GM21447 (cell line): ENCODE measurements around the gene LASP1NB.

Experiments used
- ATAC-seq: cut with Tn5 transposase; IDR thresholded peaks from one replicate; pipeline ENCODE4 v1.9.1; 2021; ENCODE audit not compliant: unreplicated experiment

LASP1NB gene

DNA sequence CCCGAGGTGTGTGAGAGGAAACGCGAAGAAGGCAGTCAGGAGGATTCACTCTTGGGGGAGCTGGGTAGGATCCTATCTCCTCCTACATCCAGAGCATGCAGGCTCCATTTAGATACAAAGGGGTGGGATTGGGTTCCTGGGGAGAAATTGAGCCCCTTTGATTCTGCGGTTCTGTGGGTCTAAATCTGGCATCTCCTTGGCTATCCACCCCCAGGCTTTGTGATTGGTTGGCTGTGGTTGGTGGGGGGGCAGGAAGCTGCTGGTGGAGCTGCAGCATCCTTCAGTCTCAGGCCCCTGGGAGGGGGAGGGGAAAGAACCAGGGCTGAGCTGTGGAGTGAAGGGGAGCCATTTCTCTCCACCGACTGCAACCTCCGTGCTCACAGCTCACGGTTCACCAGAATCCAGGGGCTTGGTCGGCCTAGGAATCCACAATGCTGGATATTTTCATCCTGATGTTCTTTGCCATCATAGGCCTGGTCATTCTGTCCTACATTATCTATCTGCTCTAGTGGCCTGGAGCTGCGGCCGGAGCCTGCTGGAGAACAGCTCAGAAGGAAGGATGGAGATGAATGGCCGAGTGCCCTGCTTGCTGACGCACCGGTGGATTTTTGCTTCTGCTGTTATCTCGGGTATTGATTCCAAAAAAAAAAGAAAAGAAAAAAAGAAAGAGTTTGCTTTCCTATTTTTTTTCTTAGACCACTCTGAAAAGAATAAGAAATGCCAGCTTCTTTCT is at the start of gene LASP1NB:
Gene LASP1NB, plus strand, starts transcription at position 352 of the 733 bp plus-strand sequence.
- ATAC-seq = no peak

DNA sequence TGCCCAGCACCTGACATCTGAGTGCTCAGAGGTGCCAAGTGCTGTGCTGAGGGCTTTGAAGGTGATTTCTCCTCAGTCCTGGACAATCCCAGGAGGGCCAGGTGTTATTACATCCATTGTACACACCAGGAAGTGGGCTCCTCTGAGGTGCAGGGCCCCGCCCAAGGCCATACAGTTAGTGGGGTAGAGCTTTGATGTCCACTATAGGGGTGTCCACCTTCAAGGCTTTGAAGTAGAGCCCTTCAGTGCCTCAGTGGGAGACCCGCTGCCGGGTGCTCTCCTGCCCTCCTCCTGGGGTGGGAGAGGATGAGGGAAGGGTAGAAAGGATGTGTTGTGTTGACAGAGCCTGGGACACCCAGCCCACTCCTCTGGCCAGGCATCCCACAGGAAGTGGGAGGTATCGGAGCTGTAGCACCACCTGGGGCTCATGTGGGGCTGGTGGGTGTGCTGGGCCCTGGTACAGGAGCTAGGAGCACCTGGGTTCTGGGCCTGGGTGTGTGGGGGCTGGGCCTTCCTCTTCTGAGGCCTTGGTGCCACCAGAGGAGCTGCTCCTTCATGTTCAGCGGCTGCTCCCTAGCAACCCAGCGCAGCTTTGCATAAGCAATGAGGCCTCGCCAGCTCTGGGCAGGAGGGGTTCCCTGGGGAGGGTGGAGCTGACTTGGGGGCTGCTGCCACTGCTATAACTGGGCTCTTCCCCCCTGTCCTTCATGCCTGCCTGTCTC is 48.1 kb upstream of the LASP1NB start:
- ATAC-seq = no peak

DNA sequence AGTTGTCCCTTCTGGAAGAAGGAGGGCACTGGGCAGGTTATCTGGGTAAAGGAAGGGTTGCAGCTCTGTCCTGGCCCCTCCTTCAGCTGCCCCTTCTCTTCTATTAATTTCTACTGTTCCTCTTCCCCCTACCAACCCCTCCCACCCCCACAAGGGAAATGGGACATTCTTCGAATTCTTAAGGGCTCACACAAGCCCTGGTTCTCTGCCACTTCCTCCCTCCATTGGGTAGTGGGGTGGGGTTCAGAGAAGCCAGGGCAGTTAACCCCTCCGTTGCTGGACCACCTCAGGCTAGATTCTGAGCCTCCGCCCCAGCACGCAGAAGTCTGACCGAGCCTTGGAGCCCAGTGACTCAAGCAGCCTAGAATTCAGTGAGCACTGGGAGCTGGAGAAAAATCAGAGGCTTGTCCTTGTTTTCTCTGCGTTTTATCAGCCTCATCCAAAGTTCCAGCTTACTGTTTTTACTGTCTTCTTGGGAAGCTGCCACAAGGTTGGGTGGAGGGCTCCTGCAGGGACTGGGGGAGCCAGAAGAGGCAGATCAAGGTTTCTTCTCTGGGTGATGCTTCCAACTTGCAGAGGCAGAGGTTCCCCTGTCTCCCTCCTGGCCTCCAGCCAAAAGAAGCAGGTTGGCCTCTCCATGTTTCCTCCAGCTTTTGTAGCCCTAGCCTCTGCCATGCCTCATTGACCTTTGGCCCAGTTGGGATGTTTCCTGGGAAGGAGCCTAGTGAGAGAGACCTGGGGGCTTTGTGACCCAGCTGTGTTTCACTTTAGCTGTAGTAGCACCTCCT is 45.3 kb upstream of the LASP1NB start:
- no peak for ATAC-seq

DNA sequence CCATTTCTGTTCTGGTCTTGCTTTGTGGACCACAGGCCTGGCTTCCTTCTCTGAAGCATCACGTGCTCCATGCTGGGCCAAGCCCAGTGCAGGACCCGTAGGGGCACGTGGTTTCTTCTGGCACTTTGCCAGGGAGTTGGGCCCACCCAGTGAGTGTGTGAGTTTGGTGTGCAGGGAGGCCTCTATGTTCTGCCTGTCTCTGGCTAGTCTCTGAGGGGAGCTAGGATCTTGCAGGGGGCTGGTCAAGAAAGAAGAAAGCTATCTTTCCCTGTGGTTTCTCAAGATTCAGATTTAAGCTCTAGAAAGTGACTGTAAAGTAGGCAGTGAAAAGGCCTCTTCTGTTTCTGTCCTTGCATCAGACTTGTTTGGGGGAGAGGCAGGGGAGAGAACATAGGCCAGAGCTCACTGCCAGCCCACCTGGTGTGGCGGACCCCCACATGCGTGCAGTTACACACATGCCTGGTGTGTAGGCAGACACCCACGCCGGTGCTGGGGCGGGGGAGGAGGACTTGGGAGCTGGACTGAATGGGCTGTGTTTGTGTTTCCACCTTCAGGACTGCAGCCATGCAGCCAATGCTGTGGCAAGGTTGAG is 43.7 kb upstream of the LASP1NB start:
- ATAC-seq = no peak

DNA sequence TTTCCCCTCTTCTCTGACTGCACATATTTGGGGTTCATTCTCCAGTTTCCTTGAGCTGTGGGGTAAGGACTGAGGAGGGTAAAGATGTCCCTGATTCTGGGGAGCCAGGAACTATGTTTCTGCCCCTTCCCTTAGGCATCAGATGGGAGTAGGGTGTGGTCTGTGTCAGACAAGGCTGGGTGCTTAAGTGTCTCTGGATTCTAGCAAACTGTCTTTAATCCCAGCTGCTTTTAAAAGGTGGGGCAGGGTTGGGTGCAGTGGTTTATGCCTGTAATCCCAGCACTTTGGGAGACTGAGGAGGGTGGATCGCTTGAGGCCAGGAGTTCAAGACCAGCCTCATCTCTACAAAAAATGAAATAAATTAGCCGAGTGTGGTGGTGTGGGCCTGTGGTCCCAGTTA is 42.5 kb upstream of the LASP1NB start:
- no peak for ATAC-seq

DNA sequence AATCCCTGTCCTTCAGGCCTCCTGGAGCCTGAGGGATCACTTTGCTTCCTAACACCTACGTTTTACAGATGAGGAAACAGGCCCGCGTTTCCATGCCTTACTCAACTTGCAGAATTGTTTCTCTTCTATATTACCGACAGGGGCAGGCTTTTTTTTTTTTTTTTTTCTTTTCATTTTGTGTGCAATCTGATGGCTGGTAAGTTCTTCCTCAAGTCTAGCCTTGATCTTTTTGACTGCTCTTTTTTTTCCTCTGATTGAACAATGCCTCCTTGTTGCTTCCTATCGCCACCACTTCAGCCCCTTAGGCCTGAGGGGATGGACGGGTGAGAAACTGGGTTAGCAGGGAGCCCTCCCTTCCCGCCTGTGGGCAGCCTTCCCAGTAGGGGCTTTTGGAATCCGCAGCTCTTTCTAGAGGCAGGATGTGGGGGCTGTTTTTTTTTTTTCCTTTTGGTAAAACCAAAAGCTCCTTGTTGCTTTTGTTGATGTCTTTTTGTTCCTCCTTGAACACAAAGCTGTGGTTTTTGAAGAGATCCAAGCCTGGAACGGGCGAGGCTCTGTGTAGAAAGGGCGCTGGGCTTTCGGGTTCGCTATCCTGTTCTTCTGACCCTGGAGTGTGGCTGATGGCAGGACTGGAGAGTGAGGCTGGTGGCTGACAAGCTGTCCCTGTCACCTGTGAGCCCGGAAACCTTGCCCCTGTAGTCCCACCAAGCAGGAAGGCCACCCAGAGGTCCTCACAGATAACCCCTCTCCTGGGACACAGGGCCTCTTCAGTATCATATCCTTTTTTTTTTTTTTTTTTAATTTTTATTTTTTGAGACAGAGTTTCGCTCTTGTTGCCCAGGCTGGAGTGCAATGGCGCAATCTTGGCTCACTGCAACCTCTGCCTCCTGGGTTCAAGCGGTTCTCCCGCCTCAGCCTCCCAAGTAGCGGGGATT is 41.6 kb upstream of the LASP1NB start:
- ATAC-seq = no peak

DNA sequence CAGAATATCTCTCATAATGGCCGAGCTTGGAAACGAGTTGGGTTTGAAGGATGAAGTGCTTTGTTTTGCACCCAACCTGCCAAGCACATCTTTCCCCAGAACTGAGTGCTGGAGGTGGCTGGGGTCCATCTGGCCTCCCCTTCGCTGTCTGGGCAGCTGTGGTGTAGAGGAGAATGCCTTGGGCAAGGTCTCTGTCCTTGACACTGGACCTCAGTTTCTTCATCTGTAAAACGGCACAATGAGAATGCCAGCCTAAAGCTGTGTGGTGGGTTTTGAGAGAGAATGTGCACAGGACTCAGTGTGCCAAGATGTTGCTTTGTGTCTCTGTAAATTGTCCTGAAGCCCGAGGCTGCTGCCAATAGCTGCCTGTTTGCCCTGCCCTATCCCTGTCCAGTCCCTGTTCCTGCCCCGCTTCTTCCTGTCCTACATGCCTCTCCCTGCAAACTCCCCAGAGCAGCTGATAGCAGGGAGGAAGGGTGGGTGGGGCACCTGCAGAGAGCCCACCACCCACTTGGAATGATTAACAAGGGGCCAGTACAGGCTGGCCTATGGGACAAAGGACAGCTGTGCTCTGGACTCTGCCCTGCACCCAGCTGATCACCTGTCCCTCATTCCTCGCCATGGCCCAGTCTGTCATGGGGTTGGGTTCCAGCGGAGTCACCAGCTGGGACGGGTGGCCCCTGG is 40.2 kb upstream of the LASP1NB start:
- no peak for ATAC-seq

DNA sequence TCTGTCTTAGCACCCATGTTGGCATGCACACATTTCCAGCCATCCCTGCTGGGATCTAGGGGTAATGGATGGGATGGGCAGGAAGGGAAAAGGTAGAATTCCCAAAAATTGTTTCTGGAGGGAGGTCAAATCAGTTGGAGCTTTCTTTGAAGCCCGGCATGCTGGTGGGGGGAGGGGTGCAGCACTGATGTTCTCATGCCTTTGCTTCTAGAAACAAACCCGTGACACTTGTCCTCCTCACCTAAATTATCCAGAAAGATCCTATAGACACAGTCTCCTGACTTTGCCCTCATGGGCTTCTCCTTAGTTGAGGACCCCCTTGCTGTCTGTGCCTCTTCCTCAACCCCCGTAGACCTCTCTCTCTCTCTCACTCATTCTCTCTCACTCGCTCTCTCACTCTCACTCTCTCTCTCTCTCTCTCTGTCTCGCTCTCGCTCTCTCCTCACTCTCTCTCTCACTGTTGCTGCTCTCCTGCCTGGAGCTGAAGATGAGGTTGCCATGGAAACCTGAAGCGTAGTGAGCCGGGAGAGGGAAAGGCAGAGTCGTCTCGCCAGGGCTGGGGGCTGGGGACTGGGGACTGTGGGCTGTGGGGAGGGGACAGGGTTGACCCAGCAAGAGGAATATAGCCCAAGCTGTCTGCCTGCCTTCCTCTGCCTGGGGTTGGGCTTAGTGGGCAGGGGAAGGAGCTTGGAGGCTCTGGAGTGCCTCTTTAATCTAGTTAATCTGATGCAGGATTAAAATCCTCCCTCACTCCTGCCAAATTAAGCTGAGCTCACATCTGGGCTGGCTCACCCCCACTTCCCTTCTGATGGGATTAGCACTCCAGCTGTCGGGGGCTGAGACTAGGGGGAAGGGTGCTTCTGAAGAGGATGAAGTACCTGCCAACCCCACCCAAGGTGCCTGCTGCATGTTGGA is 39.4 kb upstream of the LASP1NB start:
- no peak for ATAC-seq

DNA sequence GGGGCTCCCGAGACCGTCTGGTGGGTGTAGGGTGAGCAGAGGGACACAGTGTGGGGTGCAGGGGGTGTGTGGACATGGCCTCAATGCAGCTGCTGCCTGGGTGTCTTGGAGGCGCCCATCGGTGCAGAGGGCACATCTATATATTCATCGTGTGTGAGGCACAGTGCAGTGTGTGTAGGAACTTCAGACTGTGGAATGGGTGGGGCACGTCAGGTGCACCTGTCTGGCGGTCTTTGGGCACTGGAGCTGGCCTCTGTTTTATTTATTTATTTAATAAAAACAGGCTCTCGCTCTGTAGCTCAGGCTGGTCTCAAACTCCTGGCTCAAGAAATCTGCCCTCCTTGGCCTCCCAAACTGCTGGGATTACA is 38.8 kb upstream of the LASP1NB start:
- no peak for ATAC-seq

DNA sequence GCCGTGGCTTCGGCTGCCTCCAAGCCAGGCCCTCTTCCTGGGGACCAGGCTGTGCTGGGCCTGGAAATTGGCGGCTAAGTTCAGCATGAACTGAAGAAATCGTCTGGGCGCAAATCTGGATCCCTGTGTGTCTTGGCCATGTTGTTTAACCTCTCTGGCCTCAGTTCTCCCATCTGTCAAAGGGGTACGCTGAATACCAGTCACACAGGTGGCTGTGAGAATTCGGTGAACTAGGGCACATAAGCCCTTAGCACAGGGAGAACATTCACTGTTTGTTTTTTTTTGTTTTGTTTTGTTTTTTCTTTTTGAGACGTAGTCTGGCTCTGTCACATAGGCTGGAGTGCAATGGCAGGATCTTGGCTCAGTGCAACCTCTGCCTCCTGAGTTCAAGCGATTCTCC is 36.6 kb upstream of the LASP1NB start:
- ATAC-seq = no peak

DNA sequence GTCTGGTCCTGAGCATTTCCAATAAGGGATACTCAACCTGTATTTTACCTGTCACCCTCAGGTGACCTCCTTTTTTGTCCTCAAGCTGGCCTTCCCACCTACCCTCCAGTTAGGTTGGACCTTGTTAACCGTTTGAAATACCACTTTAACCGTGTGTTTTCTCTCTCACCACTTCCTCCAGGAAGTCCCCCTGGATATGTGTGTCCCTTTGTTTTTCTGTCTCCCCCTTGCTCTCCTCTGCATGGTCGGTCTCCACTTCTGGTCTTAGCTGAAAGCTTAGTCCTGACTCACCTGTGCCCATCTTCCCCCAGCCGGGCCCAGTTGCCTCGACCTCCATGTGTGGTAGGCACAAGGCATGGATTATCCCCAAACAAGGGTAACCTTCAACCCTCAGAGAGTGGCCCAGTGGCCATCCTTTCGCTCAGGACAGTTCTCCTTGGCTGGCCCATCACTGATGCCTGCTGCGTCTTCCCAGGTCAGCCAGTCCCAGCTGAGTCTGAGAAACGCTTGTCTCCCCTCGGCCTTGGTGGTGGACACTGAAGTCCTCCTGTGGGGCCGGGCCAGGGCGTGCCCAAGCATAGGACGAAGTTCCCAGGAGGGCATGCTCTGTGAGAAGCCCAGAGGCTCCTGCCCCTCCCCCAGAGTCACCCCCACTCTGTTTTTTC is 35.5 kb upstream of the LASP1NB start:
- no peak for ATAC-seq

DNA sequence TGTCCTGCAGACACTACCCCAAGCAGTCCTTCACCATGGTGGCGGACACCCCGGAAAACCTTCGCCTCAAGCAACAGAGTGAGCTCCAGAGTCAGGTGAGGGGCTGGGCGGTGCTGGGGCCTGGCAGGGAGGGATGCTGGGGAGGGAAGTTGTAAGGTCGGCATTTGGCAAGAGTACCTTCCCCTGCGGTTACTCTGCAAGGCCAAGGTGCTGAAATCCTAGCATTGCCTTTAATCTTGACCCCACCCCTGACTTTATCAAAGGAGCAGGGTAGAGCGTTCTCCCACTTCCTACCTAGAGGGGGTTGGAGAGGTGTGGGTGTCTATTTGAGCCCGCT is 35.0 kb upstream of the LASP1NB start:
- ATAC-seq = no peak

DNA sequence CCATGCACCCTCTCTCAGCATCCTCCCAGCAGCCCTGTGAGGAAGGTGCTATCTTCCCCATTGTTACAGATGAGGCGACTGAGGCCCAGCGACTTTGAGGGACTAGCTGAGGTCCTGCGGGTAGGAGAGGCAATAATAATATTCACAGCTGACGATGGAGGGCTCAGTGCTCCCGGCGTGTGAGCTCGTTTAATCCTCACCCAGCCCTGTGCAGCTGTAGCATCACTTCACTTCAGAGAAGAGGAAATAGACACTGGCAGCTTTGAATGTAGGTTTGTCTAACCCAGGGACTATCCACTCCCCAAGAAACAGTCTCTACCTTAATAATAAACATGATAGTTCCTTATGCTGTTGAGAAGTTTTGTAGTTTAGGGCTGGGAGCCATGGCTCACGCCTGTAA is 34.0 kb upstream of the LASP1NB start:
- ATAC-seq = no peak

DNA sequence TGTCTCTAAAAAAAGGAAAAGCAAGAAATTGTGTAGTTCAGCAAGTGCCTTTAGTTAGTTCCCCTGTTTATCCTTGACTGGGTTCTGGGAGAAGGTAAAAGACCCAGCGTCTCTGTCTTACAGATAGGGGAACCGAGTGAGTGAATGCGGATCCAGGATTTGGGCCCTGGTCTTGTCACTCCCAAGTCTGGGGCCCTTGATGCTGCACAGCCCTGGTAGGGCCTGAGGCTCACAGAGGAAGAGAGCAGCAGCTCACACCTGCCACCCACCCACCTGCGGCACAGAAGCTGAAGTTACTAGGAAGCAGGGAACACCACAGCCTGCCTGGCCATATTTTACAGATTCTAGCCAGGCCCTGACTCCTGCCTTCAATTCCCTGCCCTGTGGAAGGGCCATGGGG is 33.3 kb upstream of the LASP1NB start:
- no peak for ATAC-seq

DNA sequence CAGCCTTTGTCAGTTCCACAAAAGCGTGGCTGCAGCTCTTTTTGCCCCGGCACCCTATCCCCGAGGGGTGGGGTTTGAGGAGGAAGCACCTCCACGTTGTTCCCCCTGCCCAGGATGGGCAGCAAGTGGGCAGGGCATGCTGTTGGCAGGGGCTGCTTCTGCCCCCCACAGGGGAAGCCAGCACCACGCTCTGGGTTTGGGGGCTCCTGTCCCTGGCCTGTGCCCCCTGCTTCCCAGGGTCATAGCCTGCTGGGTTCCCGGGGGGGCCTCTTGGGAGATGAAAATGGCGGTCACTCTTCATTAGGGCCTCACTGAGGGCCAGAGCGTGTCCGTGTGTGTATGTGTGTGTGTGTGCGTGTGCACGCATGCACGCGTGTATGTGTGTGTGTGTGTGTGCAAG is 32.8 kb upstream of the LASP1NB start:
- no peak for ATAC-seq

DNA sequence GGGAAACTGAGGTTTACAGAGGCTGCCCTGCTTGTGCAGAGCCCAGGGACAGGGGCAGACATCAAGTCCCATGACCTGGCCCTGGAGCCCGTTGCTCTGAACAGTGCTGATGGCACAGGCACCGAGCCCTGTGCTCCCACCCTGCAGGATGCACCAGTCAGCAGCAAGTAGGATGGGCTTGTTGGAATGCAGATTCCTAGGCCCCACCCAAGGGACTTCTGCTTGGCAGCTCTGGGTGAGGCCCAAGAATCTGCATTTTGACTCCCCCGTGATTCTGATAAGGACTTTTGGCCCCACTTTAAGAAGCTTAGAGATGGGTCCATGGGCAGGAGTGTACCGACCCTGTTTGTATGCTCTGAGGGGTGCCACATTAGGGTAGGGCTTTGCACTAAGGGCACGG is 32.3 kb upstream of the LASP1NB start:
- ATAC-seq = no peak

DNA sequence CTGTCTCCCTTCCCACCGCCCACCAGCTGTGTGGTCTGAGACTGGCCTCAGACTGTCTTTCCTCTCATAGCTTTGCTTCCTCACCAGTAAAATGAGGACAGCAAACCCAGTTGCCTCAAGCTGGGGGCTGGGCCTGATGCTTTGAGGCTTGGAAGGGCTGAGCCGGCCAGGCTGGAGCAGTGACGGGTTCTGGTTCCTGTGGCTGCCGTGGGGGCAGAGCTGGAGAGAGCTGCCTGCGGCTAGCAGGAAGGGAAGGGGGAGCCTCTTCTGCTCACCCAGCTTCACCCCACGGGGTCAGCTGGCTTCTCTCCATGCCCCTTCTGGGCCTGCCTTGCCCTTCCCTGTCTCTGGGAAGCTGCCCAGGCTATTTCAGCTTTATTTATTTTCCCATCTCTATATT is 31.8 kb upstream of the LASP1NB start:
- ATAC-seq = no peak

DNA sequence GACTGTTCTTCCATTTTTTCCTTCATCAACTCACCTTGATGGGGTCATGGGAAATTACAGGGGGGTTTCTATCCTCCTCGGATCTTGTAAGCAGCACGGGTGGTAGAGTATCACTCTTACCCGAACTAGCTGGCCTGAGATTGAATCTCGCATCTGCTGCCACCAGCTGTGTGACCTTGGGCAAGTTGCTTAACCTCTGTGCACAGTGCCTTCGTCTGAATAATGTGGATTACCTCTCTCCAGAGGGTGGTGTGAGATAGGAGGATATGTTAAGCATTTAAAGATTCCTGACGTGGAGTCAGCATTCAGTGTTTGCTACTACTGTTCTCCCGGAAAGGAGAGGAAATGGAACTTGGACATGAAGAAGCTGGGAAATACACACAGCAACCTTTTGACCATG is 31.1 kb upstream of the LASP1NB start:
- ATAC-seq = no peak
